ENCODE measurements around the gene IQSEC1. TPM values are rescaled to one million over a fixed set of nuclear protein-coding genes. Genes with fewer than 3 reads are reported as not detected.

Gene IQSEC1
- total RNA-seq, 1 experiment from 2014 or later = 9.7 TPM

GRCh38 chr3:13087320-13087990 is 14.2 kb upstream of the IQSEC1 start:
- no peak for DNase-seq (ENCODE audit: extremely low read depth, low read depth)

- DNase-seq (ENCODE audit: extremely low read depth, low read depth) = no peak
These were observed 13.3 kb upstream of the IQSEC1 start for GRCh38 chr3:13086531-13086981.

- DNase-seq (ENCODE audit: extremely low read depth, low read depth) = no peak
These were observed 12.6 kb upstream of the IQSEC1 start for GRCh38 chr3:13085846-13086179.

- no peak for DNase-seq (ENCODE audit: extremely low read depth, low read depth)
These were observed 12.0 kb upstream of the IQSEC1 start for GRCh38 chr3:13085081-13085845.

- no peak for DNase-seq (ENCODE audit: extremely low read depth, low read depth)
These were observed 10.7 kb upstream of the IQSEC1 start for GRCh38 chr3:13083898-13084297.

- DNase-seq (ENCODE audit: extremely low read depth, low read depth) = no peak
These were observed 10.0 kb upstream of the IQSEC1 start for GRCh38 chr3:13083254-13083653.

- DNase-seq (ENCODE audit: extremely low read depth, low read depth) = no peak
These were observed 9.4 kb upstream of the IQSEC1 start for GRCh38 chr3:13082677-13083076.

GRCh38 chr3:13081603-13082360 is 8.6 kb upstream of the IQSEC1 start:
- DNase-seq (ENCODE audit: extremely low read depth, low read depth) = no peak

GRCh38 chr3:13080591-13080990 is 7.4 kb upstream of the IQSEC1 start:
- DNase-seq (ENCODE audit: extremely low read depth, low read depth) = no peak

- no peak for DNase-seq (ENCODE audit: extremely low read depth, low read depth)
These were observed 6.8 kb upstream of the IQSEC1 start for GRCh38 chr3:13080026-13080425.

GRCh38 chr3:13079510-13079909 is 6.3 kb upstream of the IQSEC1 start:
- DNase-seq (ENCODE audit: extremely low read depth, low read depth) = no peak

GRCh38 chr3:13079051-13079450 is 5.8 kb upstream of the IQSEC1 start:
- no peak for DNase-seq (ENCODE audit: extremely low read depth, low read depth)

GRCh38 chr3:13078163-13078905 is 5.1 kb upstream of the IQSEC1 start:
- DNase-seq (ENCODE audit: extremely low read depth, low read depth) = no peak

- DNase-seq (ENCODE audit: extremely low read depth, low read depth) = no peak
These were observed 4.4 kb upstream of the IQSEC1 start for GRCh38 chr3:13077431-13078162.

GRCh38 chr3:13075986-13076654 is 2.9 kb upstream of the IQSEC1 start:
- no peak for DNase-seq (ENCODE audit: extremely low read depth, low read depth)

GRCh38 chr3:13075318-13075717 is 2.1 kb upstream of the IQSEC1 start:
- no peak for DNase-seq (ENCODE audit: extremely low read depth, low read depth)

GRCh38 chr3:13074006-13074375 is 762 bp upstream of the IQSEC1 start:
- DNase-seq (ENCODE audit: extremely low read depth, low read depth) = no peak

GRCh38 chr3:13072600-13073325 is 466 bp downstream of the IQSEC1 start:
- no peak for DNase-seq (ENCODE audit: extremely low read depth, low read depth)

GRCh38 chr3:13072239-13072599 is 1.0 kb downstream of the IQSEC1 start:
- no peak for DNase-seq (ENCODE audit: extremely low read depth, low read depth)
